Activated CD4-positive, alpha-beta T cell treated with anti-CD3 and anti-CD28 coated beads, Interleukin-2, amount 50 U/mL, for 48 hours (primary cell): ENCODE measurements around the gene SAMD1.

ENCODE experiments used
- DNase-seq, 2 experiments: peaks; one replicate each; pipeline ENCODE4 v3.0.0-alpha.2; 2020

Gene SAMD1

GRCh38 chr19:14088634-14089411 is 1.7 kb downstream of the SAMD1 start:
- no peak for DNase-seq

GRCh38 chr19:14086098-14086497 is 4.5 kb downstream of the SAMD1 start:
- DNase-seq, result no peak

GRCh38 chr19:14085309-14085995 is 5.1 kb downstream of the SAMD1 start, which contains the start of gene C19orf67:
Gene C19orf67, minus strand, starts transcription at chr19:14085783. Its CDS starts 156 bp downstream, at chr19:14085627.
- no peak for DNase-seq

GRCh38 chr19:14082675-14082960 is 7.9 kb downstream of the SAMD1 start:
- DNase-seq, result no peak

- DNase-seq, result peak; percentile 38 to 46
Observed at GRCh38 chr19:14081797-14082674, 8.5 kb downstream of the SAMD1 start.

- DNase-seq, result peak; percentile 99
Observed at GRCh38 chr19:14080887-14081796, 9.4 kb downstream of the SAMD1 start.

- DNase-seq, result no peak
Observed at GRCh38 chr19:14078411-14078810, 12.1 kb downstream of the SAMD1 start.

GRCh38 chr19:14073925-14074838 is 16.4 kb downstream of the SAMD1 start:
- peak; percentile 59 to 66 for DNase-seq

GRCh38 chr19:14073261-14073924 is 17.2 kb downstream of the SAMD1 start:
- DNase-seq, result peak; percentile 75 to 77

GRCh38 chr19:14072535-14073260 is 17.9 kb downstream of the SAMD1 start, which contains the start of gene MISP3:
Gene MISP3, plus strand, starts transcription at chr19:14072786. Its CDS starts 524 bp downstream, at chr19:14073310.
- DNase-seq, result peak; percentile 66 to 72

- DNase-seq, result no peak
Observed at GRCh38 chr19:14070268-14071050, 20.1 kb downstream of the SAMD1 start.

GRCh38 chr19:14066134-14066533 is 24.4 kb downstream of the SAMD1 start:
- DNase-seq, result no peak

GRCh38 chr19:14063105-14063504 is 27.4 kb downstream of the SAMD1 start:
- DNase-seq, result no peak

- no peak for DNase-seq
Observed at GRCh38 chr19:14062558-14062855, 28.0 kb downstream of the SAMD1 start.

- no peak for DNase-seq
Observed at GRCh38 chr19:14061751-14062557, 28.6 kb downstream of the SAMD1 start, which contains the start of gene PALM3. Gene PALM3, minus strand, starts transcription at chr19:14062076. Its CDS starts 96 bp downstream, at chr19:14061980.

- no peak for DNase-seq
Observed at GRCh38 chr19:14061081-14061749, 29.3 kb downstream of the SAMD1 start.

- no peak for DNase-seq
Observed at GRCh38 chr19:14059652-14060155, 30.8 kb downstream of the SAMD1 start.
